Thyroid gland (tissue), 4 donors: ENCODE data around the gene MYO16.

Experiments
- CTCF ChIP-seq, 6 experiments: fragments of 200-600 bp in 3 of 6; fragments of 450-650 bp in 3 of 6; sonication (generic) in 3 of 6; IDR thresholded peaks; one replicate each; pipeline ENCODE4 v1.5.1; 2016 to 2019; ENCODE audit warnings: antibody characterized with exemption in 6 of 6, mild to moderate bottlenecking in 2 of 6, inconsistent platforms in 1 of 6, moderate library complexity in 1 of 6
- POLR2A ChIP-seq, 2 donors: fragments of 450-650 bp; IDR thresholded peaks; one replicate each; pipeline ENCODE4 v1.6.1; 2017; ENCODE audit warnings: antibody characterized with exemption in 2 of 2, mild to moderate bottlenecking in 2 of 2, moderate library complexity in 1 of 2

DNA sequence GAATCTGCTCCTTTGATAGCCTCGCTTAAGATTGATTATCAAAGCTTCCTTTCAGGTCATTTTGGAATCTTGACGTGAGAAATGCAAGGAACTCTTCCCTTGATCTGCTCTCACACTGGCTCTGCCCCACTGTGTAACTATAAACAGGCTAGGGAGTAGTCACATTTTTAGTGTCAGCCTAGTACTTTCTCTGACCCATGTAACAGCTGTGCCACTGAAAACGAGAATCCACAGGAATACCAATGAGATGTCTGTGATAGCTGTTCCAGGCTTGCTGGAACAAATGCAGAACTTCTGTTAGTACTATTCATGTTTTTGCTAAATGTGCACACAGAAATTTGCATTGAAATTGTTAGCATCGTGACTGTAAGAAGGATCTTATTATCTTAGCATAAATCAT is 221.3 kb downstream of the MYO16 start:
- TF ChIP-seq CTCF (IDR thresholded peaks at IDR 0.05): no peak
- TF ChIP-seq POLR2A (IDR thresholded peaks at IDR 0.05): no peak
